ENCODE data around the gene COX4I1.

COX4I1 gene

DNA sequence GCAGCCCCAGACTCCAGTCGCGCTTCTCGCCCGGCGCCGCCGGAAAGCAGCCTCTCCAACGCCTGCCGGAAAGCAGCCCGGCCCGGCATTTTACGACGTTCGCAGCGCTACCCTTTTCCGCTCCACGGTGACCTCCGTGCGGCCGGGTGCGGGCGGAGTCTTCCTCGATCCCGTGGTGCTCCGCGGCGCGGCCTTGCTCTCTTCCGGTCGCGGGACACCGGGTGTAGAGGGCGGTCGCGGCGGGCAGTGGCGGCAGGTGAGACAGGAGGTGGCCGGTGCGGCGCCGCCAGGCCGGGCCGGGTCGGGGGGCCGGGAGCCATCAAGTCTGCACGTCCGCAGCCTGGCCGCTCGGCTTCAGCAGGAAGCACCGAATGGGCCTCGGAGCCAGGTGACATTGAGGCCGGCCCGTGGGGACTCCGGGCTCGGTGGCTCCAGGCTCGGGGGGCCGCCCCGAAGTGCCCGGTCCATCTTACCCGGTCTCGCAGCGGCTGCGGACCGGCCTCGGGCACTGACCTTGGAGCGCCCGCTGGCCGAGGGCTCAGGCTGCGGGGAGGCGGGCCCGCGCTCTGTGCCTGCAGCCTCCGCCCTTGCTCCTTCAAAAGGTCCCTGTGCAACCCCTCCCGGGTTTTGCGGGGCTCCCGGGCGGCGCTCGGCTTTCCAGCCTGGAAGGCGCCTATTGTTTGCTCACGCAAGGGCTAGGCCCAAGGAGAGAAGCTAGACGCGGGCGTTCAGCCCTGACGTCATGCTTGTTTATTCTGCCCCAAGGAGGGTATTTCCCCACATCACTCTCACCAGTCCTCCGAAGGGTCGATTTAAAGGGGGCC, at the start of gene COX4I1, which contains the start of gene EMC8:
TSS of gene COX4I1 (plus strand) at position 199 of the 824 bp plus-strand sequence. CDS start 1,511 bp downstream, outside the sequence.
TSS of gene EMC8 (minus strand) at position 48 of the 824 bp plus-strand sequence. CDS start 249 bp downstream, outside the sequence.
- DNase-seq = peak; percentile 90 to 93

DNA sequence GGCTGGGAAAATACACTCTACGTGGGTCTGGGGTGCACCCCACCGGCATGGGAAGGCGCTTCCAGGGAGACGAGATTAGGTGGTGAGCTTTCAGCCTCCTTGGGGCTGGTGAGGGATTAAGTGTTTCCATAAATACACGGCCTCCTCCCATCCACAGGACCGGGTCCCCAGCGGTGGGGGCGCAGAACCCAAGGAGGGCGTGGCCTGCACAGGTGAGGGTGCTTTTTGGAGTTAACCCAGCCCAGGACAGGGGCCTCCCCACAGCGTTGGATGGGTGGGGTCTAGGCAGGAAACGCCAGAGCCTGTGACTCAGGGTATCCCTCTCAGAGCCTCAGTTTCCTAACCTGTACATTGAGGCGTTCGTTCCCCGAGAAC, 49.7 kb upstream of the COX4I1 start:
- no peak for DNase-seq

DNA sequence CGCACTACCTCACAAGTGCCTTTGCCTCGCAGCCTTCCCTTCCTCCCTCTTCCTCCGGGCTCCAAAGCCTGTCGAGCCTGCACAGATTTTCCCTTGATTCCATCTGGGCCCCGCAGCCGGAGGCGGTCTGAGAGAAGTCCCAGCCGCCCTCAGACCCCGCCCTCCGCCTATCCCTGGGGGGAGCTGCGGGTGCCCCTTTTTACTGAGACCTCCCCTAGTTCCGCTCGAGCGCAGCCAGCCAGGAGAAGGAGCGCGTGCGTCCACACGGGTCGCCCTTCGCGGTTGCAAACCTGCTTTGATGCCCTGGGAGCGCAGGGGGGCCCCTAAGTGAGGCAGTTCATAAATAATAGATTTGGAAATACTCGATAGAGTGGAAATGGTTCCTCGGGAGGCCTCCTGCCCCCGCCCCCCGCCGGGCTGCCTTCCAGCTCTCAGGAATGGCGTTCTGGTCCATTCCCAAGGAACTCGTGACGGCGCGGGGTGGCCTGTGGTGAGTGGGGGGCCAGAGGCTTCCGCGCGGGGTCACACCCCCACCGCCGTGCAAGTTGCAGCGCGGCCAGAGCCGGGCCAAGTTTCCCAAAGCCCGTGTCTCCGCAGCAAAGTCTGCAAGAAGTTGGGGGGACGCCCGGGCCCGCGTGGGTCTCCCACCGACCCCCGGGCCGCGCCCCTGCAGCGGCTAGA, 49.2 kb upstream of the COX4I1 start:
- DNase-seq = no peak

DNA sequence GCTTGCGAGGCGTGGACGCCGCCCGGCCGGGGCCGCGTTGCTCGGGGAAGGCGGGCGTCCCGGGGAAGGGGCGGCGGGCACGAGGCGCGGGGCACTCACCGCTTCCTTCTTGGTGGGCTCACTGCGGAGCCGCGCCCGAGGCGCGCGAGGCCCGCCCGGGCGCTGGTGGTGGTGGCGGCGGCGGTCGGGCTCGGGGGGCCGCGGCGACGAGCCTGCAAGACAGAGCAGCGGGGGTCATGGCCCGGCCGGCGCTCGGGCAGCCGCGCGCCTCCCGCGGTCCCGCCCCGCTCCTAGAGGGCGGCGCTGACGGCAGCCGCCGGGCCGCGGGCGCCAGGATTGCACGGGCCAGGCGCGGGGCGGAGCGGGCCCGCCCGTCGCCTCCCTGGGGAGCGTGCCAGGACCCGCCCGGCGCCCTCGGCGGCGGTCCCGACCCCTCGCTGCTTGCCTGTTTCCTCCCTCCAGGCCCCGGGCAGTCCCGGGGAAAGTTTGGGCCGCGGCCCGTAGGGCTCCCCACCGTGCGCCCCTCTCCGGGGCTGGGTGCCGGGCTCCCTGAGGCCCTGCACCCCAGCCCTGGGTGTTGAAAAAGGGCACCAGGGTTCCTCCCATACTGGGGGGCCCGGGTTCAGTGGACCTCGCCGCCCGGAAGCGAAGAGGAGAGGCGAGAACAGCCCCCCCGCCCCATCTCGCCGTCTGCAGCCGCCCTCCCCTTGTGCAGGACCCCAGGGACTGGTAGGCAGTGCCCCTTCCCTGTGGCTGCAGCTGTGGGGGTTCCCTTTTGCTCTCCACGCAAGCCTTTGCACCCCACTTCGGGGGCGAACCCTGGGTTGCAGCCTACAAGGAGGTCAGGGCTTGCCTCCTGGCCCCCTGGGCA, 48.4 kb upstream of the COX4I1 start, which contains the start of gene C16orf74:
TSS of gene C16orf74 (minus strand) at position 270 of the 871 bp plus-strand sequence. CDS start 15,879 bp downstream, outside the sequence.
- DNase-seq = no peak

DNA sequence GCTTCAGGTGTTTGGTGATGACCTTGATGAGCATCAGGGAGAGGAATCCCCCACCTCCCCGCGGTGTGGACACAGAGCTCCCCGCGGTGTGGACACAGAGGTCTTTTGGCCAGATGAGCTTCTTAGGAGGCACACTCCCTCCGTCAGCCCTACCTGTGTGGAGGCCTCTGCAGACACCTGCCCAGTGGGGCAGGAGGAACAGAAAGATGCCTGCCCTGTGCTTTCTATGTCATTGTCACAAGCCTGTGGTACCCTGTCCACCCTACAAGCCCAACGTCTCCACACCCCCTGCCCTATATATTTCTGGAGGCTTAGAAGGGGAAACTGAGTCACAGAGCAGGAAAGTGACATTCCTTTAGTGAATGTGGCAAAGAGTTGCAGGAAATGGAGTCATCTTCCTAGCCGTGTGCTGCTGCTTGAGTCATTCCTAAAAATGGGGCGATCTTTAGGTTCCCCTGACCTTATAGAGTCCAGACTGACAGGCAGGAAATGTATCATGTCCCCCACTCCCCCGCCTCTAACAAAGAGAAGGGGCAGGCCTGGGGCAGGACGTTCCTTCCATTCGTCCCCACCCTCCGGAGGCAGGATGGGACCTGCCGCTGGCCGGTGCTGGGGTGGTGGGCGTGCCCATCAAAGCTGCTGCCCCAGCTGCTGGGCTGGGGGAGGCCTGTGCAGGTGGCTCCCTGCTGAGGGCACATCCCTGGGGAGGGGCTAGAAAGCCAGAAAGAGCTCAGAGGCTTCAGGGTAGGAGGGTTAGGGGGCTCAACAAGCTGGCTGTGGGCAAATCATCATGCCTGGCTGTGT, 47.6 kb upstream of the COX4I1 start:
- no peak for DNase-seq

DNA sequence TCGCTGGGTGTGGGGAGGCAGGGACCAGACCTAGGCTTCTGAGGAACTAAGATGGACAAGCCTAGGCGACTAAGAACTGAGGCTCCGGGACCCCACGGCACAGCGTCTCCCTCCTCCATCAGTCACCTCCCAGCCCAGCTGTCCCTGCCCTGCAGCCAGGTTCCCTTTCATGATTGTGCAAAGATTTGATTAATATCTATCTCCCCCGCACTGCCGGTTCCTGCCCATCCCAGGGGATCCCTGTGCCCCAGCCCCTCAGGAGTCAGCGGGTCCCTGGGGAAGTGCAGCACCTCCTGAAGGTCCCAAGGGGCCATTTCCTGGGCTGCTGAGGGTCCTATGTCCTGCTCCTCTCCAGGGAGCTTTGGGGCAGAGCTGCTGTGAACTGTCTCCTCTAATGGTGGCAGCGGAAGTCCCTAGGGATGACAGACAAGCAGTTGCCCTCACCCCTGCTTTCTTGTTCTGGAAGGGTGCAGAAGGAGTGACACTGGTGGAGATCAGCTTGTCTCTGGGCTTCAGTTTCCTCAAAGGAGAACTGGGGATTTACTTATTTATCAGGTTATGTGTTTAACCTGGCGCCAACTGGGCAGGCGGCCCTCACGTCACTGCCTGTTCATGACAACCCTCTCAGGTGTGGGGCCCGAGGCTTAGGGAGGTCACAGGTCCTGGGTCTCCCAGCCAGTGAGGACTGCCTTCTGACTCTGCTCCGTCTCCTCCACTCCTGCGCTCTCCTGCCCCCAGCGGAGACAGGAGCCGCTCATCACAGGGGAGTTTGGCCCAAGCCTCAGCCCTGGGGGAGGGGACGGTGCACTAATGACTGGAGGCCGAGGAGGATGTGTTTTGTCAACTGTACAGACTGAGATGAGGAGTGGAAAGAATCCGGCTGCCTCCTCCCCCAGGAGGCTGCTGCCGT, 46.7 kb upstream of the COX4I1 start:
- DNase-seq = no peak

DNA sequence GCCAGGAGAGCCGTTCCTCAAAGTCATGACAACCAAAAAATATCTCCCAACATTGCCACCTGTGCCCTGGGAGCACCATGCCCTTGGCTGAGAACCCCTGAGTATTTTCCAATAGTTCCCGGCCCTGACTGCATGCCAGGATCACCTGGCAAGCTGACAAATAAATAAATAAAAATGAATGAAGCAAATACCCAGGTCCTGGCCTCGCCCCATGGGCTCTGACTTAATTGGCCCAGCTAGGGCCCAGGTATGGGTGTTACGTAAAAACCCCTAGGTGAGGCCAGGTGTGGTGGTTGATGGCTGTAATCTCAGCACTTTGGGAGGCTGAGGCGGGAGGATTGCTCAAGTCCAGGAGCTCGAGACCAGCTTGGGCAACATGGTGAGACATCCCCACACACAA, 45.9 kb upstream of the COX4I1 start:
- no peak for DNase-seq

DNA sequence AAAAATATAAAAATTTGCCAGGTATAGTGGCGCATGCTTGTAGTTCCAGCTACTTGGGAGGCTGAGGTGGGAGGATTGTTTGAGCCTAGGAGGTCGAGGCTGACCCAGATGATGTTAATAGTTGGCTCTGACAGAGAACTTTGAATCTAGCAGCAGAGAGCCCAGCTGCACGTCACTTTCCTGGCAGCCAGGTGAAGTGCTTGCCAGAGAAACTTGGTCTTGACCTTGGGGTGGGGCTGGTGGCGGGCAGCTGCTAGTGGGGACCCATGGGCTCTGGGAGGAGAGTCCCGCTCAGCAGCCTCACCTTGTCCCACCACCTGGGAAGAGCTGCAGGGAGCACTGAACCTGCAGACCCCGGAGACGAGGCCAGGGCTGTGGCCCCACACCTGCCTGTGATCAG, 45.5 kb upstream of the COX4I1 start:
- no peak for DNase-seq

DNA sequence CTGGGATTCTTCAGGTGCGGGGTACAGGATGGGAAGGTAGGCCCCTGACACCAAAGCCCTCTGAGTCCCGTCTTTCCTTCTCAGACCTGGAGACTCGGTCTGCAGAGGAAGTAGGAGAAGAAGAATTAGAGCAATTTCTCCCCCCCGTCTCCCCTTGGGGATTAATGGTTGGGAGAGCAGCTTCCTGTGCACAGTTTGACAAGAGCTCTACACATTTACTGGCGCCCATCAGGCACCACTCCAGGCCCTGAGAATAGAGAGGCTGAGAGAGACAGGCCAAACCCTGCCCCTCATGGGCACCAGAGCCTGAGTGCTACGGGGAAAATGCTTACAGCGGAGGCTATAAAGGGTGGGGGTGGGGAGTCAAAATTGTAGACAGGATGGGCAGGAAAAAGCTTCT, 45.1 kb upstream of the COX4I1 start:
- DNase-seq = no peak

DNA sequence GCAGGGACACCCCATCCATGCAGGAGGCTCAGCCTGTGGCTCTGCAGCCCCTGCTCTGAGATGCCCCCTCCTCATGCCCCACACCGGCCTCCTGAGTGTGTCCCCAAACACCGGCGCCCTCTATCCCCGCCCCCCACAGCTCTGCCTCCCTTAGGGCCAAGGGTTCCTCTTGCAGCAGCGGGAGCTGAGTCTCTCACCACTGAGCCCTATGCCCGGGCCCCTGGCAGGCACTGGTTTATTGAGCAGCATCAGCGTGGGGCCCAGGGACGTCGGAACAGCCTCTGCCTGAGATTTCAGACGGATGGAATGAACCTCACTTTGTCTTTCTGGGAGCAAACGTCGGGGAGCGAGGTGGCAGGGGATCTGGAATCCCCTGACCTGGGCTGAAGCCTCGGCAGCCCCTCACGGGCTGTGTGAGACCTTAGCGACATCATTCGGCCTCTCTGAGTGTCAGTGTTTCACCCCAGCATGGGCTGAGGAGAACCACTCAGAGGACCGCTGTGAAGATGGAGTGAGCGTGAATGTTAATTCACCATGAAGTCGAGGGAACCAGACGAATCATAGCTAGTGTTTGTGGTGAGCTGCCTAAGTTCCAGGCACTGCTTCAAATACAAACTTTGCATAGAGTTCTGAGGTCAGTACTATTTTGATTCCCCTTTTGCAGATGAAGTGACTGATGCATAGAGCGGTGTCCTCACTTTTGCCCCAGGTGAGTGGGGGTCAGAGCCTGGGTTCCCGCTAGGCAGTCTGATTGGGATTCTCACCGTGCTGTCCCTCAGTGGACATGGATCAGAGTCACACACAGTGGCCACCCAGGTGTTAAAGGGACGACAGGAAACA, 43.3 kb upstream of the COX4I1 start:
- no peak for DNase-seq

DNA sequence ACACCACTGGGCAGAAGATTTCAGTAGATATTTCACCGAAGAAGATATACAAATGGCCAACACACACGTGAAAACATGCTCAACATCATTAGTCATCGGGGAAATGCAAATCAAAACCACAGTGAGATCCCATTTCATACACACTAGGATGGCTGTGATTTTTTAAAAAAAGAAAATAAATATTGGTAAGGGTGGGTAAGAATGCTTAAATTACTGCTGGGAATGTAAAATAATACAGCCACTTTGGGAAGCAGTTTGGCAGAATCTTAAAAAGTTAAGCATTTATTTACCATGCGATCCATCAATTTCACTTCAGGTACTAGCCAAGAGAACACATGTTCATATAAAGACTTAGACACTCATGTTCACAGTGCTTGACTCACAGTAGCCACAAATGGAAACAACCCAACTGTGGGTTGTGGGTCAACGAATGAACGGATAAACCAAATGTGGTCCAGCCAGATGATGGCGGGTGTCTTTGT, 42.1 kb upstream of the COX4I1 start:
- DNase-seq = no peak

DNA sequence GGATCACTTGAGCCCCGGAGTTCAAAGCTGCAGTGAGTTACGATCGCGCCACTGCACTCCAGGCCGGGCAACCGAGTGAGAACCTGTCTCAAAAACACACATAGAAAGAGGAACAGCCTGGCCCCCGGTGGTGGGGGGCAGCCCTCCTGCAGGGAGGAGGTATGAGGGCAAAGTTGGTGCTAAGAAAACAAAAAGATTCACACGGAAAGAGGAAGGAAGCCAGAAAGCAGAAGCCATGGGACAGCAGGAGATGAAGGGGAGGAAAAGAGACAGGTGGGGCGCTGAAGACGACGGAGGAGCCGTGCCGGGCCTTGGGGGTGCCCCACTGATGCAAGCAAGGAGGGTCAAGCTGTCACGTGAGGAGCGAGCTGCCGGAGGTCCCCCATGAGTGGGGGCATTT, 40.4 kb upstream of the COX4I1 start:
- no peak for DNase-seq

DNA sequence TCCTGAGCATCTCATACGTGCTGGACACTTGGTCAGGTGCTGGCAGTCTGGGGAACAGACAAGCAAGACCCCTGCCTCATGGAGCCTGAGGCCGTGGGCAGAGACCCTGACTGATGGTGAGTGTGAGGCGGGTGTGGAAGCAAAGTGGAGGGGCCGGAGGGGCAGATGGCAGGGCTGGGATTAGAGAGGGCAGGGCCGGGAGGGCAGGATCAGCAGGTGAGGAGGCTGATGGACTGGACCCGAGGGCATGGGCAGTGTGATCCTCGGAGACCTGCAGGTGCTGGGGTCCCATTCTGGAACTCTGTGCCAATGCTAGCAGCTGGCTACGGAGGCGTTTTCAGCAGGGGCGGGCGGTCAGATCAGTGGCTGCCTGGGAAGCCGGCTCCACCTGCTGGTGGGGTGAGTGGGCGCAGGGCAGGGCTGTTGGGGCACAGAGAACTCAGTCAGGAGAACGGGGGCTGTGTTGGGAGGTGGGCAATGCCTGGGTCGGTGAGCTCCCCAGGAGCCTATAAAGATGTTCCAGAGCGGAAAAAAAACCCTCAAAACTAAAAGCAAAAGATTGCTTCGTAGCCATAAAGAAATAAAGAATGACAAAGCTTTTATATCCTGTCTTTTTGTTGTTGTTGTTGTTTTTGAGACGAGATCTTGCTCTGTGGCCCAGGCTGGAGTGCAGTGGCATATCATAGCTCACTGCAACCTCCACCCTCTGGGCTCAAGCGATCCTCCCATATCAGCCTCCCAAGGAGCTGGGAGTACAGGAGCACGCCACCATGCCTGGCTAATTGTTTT, 39.7 kb upstream of the COX4I1 start:
- no peak for DNase-seq

DNA sequence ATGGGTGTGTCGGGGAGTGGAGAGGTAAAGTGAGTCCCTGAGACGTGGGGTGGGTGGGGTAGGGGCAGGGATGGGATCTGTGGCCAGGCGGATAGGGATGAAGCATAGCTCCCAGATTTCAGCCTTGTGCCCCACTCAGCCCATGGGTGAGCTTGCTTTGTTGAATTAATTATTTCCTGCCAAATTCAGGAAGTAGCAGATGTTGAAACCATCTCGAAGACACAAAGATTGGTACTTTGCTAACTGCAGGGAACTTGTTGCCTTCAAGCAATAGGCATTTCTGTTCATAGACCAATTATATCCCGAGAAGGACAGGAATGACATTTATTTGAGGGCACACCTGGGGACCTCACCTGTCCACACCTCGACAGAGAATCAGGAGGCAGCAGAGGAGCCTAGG, 37.6 kb upstream of the COX4I1 start:
- no peak for DNase-seq

DNA sequence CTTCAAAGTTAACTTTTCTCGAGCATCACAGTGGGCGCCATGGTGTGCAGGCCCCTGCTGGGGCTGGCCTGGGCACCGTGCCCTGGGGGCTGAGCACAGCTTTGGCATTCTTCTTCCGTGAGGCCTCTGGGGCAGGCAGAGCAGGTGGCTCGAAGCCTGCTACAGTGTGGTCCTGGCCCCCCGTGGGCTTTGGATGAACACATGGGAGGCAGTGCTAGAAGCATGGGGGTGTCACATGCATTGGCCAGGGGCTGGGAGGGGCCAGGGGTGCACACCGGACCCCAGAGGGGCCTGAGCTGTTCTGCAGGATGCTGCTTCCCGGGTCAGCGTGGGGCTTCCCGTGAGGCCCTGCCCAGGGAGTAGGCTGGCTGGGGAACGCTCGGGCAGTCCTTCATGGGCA, 36.5 kb upstream of the COX4I1 start:
- no peak for DNase-seq

DNA sequence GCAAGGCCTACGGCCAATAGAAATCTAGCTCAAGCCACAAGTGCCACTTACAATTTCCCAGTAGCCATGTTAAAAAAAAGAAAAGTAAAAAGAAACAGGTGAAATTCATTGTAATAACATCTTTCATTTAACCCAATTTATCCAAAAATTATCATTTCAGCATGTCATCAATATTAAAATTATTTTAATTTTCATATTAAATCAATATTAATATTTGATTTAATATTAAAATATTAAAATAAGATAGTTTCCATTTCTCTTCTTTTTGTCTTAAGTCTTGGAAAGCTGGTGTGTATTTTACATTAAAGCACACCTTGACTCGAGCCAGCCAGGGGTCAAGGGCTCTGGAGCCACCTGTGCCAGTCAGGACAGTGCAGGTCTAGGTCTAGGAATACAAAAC, 35.9 kb upstream of the COX4I1 start:
- DNase-seq = no peak

DNA sequence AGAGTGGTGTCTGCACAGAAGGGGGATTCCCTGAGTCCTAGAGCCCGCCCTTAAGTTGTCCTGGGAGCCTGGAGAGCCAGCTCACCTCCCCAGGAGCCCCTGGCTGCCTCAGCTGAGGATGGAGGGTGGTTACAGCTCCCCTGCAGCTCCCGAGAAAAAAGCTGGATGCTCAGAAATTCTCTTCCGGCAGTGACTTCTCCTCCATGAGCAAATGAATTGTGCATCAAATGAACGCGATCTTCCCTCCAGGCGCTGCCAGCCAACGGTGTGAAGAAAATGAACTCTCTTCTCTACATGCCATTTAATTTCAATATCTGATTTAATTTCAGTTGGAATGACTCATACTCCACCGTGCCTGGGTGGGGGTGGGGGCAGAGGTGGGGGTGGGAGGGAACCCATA, 34.3 kb upstream of the COX4I1 start:
- no peak for DNase-seq

DNA sequence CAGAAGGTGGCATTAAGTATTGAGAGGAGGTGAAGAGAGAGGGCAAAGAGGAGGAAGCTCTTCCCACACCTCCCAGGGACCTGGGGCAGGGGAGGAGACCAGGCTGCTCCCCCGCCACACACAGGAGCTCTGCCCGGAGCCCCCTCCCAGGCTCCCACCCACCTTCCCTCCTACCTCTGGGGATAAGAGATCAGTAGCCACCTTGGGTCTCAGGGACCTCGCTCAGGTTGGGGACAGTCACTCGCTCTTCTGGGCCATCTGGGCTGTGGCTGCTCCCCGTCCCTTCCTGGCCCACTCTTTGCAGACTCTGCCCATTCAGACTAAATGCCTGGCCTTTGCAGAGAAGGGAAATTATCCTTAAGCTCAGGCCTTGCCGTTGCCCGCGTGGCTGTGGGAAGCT, 33.7 kb upstream of the COX4I1 start:
- no peak for DNase-seq

DNA sequence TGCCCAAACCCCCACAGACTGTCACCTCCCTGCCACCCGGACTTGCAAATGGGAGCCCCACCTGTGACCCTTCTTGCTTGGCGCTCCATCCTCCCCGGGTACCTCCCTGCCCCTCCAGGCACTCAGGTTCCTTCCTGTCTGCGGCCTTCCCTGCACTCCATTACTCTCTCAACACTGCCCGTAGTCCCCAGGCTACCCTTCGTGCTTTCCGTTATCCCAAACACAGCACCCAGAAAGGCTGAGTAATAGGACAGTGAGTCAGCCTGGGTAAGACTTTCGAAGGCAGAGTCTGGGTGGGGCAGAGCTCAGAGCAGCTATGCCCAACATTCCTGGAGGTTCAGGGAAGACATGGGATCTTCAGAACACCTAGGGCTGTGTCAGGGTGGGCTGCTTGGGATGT, 32.0 kb upstream of the COX4I1 start:
- DNase-seq = no peak
